Right ventricle myocardium inferior (tissue), 1 donor: ENCODE results near the gene DIS3L2. TPM values are rescaled to one million over a fixed set of nuclear protein-coding genes. Genes with fewer than 3 reads are reported as not detected.

Experiments used
- ATAC-seq: fragments of 200-7000 bp; cut with Tn5 transposase; one replicate; pipeline ENCODE4 v1.9.1; 2020; ENCODE audit warnings: mild to moderate bottlenecking, moderate library complexity
- DNase-seq: peaks from one replicate; pipeline ENCODE4 v3.0.0; 2021; ENCODE audit errors: missing footprints
- intact Hi-C: fragments of 100-400 bp; cut with DNase I; formaldehyde crosslinking; loops from one replicate; pipeline ENCODE4 v1.11.0; 2022
- total RNA-seq: library from RNA; stranded (reverse); fragmentation: NEBNext Ultra II Directional; extraction: Animal tissue kit (Norgen Biotek cat#: 25700); gene quantifications from one replicate; pipeline ENCODE4 v1.2.1, GENCODE V29; 2021
- donor health status: DM: no; HTN: yes; CAD: no; lungs with severe emphysema.

DIS3L2 gene
- total RNA-seq, 1 donor from 2014 or later = 16.9 TPM

- no peak for DNase-seq
- ATAC-seq = no peak
- intact Hi-C loops = no loop called here
Observed at GRCh38 chr2:232195487-232195886, 234.0 kb downstream of the DIS3L2 start.

- ATAC-seq (no peak), DNase-seq (no peak)
- intact Hi-C loops = no loop called here
Observed at GRCh38 chr2:232196802-232197201, 235.3 kb downstream of the DIS3L2 start.

- DNase-seq (no peak), ATAC-seq (no peak)
- intact Hi-C loops = no loop called here
Observed at GRCh38 chr2:232200195-232200594, 238.7 kb downstream of the DIS3L2 start.

GRCh38 chr2:232203166-232203891 is 241.8 kb downstream of the DIS3L2 start:
- ATAC-seq = peak; percentile 40
- intact Hi-C loops = no loop called here
- no peak for DNase-seq

GRCh38 chr2:232203936-232204335 is 242.4 kb downstream of the DIS3L2 start:
- intact Hi-C loops = no loop called here
- DNase-seq = no peak
- ATAC-seq = no peak

GRCh38 chr2:232204457-232204931 is 243.0 kb downstream of the DIS3L2 start:
- no peak for DNase-seq
- intact Hi-C loops = no loop called here
- peak; percentile 87 for ATAC-seq

GRCh38 chr2:232207174-232207573 is 245.7 kb downstream of the DIS3L2 start:
- DNase-seq (no peak), ATAC-seq (no peak)
- intact Hi-C loops = no loop called here

GRCh38 chr2:232210306-232210705 is 248.8 kb downstream of the DIS3L2 start:
- ATAC-seq = no peak
- no peak for DNase-seq
- intact Hi-C loops = no loop called here

- DNase-seq (no peak), ATAC-seq (no peak)
- intact Hi-C loops = no loop called here
Observed at GRCh38 chr2:232211743-232212686, 250.5 kb downstream of the DIS3L2 start.

GRCh38 chr2:232213176-232213575 is 251.7 kb downstream of the DIS3L2 start:
- intact Hi-C loops = no loop called here
- ATAC-seq = no peak

GRCh38 chr2:232214053-232214452 is 252.5 kb downstream of the DIS3L2 start:
- ATAC-seq (no peak), DNase-seq (no peak)
- intact Hi-C loops = no loop called here

More at GRCh38 chr2:232213176-232213575, 251.7 kb downstream of the DIS3L2 start:
- no peak for DNase-seq

GRCh38 chr2:232216028-232216427 is 254.5 kb downstream of the DIS3L2 start:
- DNase-seq = no peak
- no peak for ATAC-seq
- intact Hi-C loops = no loop called here

- ATAC-seq = no peak
Observed at GRCh38 chr2:232218778-232219495, 257.4 kb downstream of the DIS3L2 start.

GRCh38 chr2:232219496-232219870 is 258.0 kb downstream of the DIS3L2 start:
- ATAC-seq (no peak), DNase-seq (no peak)
- intact Hi-C loops = no loop called here

More at GRCh38 chr2:232218778-232219495, 257.4 kb downstream of the DIS3L2 start:
- intact Hi-C loops = no loop called here
- no peak for DNase-seq

GRCh38 chr2:232219932-232220331 is 258.4 kb downstream of the DIS3L2 start:
- intact Hi-C loops = no loop called here
- ATAC-seq = no peak
- DNase-seq = no peak

- no peak for ATAC-seq
- intact Hi-C loops = no loop called here
- DNase-seq = no peak
Observed at GRCh38 chr2:232225429-232225828, 263.9 kb downstream of the DIS3L2 start.

GRCh38 chr2:232225895-232226294 is 264.4 kb downstream of the DIS3L2 start:
- ATAC-seq = no peak
- no peak for DNase-seq
- intact Hi-C loops = no loop called here

- DNase-seq (no peak), ATAC-seq (no peak)
- intact Hi-C loops = no loop called here
Observed at GRCh38 chr2:232228332-232228731, 266.8 kb downstream of the DIS3L2 start.
